ENCODE results near the gene ATP6V1G2. TPM values are rescaled to one million over a fixed set of nuclear protein-coding genes. Genes with fewer than 3 reads are reported as not detected.
"Not testable (repeated sequence)": the region's sequence is repeated elsewhere in the genome, so short reads cannot be mapped to it uniquely, and the experiment has no call there.

ATP6V1G2 gene
- 1 to 10 TPM in 1 of 2 donors, not detected in 1; 1.0 TPM for total RNA-seq

- peaks cover 0 to 3% of the 10 kb centered on the region in 2 donors for H3K36me3 ChIP-seq (replicated peaks in 1 of 2; ENCODE audit: insufficient read depth in 1 of 2, low read depth in 2 of 2)
- H3K27ac ChIP-seq, result peak within 1 kb of the TSS; percentile 56 to 85 (median 71)
- H3K27me3 ChIP-seq, result no peaks in the 10 kb centered on the region
- DNase-seq (peak; percentile 87 to 91 (median 90)), ATAC-seq (peak; percentile 70)
- WGBS, 2 donors, result 8 to 9% methylated on average over 11 of the region's 11 CpGs
- no peaks in the 10 kb centered on the region for H3K9me3 ChIP-seq
- intact Hi-C loops (cut with DNase I), result loop anchor here (5.0 kb wide), 1 partner anchor 51 kb away; no protein-coding TSS in a partner anchor
- H3K4me1 ChIP-seq, result peaks cover 30% of the 10 kb centered on the region
- peak within 1 kb of the TSS; percentile 15 to 21 for H3K4me3 ChIP-seq
- TF ChIP-seq CTCF (IDR thresholded peaks at IDR 0.05), result peak; percentile 94 to 98 (median 98)
- TF ChIP-seq POLR2A (IDR thresholded peaks at IDR 0.05), result no peak
Observed at GRCh38 chr6:31546339-31546957, at the start of gene ATP6V1G2. Gene ATP6V1G2 (minus strand): TSS chr6:31546608. CDS start chr6:31546559, 49 bp downstream.

- intact Hi-C loops (cut with DNase I), result loop anchor here (10.0 kb wide), 1 partner anchor 98 kb away; the partner anchor contains the start of gene MICB
- no peaks in the 10 kb centered on the region for H3K9me3 ChIP-seq
- no peak for ATAC-seq
- no peaks in the 10 kb centered on the region for H3K4me1 ChIP-seq
- no peaks in the 10 kb centered on the region for H3K36me3 ChIP-seq (replicated peaks in 1 of 2; ENCODE audit: insufficient read depth in 1 of 2, low read depth in 2 of 2)
- TF ChIP-seq CTCF (IDR thresholded peaks at IDR 0.05) (no peak), POLR2A (IDR thresholded peaks at IDR 0.05) (no peak)
- H3K27me3 ChIP-seq, result no peaks in the 10 kb centered on the region
- DNase-seq, result no peak
- no peak overlapping the region for H3K4me3 ChIP-seq
- WGBS, 2 donors, result 78 to 87% methylated on average over 7 of the region's 7 CpGs
- H3K27ac ChIP-seq, result no peak overlapping the region
Observed at GRCh38 chr6:31592396-31592771, 46.0 kb upstream of the ATP6V1G2 start.

GRCh38 chr6:31590691-31591090, 44.3 kb upstream of the ATP6V1G2 start:
- DNase-seq; H3K36me3 ChIP-seq (replicated peaks in 1 of 2; ENCODE audit: insufficient read depth in 1 of 2, low read depth in 2 of 2); H3K4me1 ChIP-seq; H3K27me3 ChIP-seq; H3K27ac ChIP-seq; H3K4me3 ChIP-seq; H3K9me3 ChIP-seq; ATAC-seq: not testable (repeated sequence)
- WGBS, 2 donors, result 63 to 69% methylated on average over 5 of the region's 5 CpGs
- intact Hi-C loops (cut with DNase I), result loop anchor here (10.0 kb wide), 1 partner anchor 96 kb away; the partner anchor contains the start of gene MICB

GRCh38 chr6:31588871-31589650, 42.7 kb upstream of the ATP6V1G2 start:
- ATAC-seq (no peak), DNase-seq (no peak)
- Histone ChIP-seq H3K27ac (no peak overlapping the region), H3K4me3 (no peak overlapping the region), H3K27me3 (no peaks in the 10 kb centered on the region), H3K4me1 (no peaks in the 10 kb centered on the region), H3K36me3 (replicated peaks in 1 of 2; ENCODE audit: insufficient read depth in 1 of 2, low read depth in 2 of 2) (no peaks in the 10 kb centered on the region), H3K9me3 (no peaks in the 10 kb centered on the region)
- intact Hi-C loops (cut with DNase I), result no loop called here
- TF ChIP-seq POLR2A (IDR thresholded peaks at IDR 0.05) (no peak), CTCF (IDR thresholded peaks at IDR 0.05) (no peak)
- 36 to 46% methylated on average over 9 of the region's 9 CpGs for WGBS, 2 donors

Data from body of pancreas (tissue), 4 donors.